CD14-positive monocyte (primary cell): ENCODE data around the gene ZNF503. TPM values are rescaled to one million over a fixed set of nuclear protein-coding genes. Genes with fewer than 3 reads are reported as not detected.

Experiments
- DNase-seq, 3 donors: peaks; one replicate each; pipeline ENCODE4 v3.0.0-alpha.2; 2011 to 2022
- H2AFZ ChIP-seq: 2 replicates; pipeline ENCODE4 v1.6.0; 2012; ENCODE audit warnings: mild to moderate bottlenecking, low read depth, low read length, inconsistent platforms; ENCODE audit not compliant: insufficient read depth, poor library complexity, severe bottlenecking
- H3K27ac ChIP-seq, 2 donors: 1 replicate in 1 of 2; 2 replicates in 1 of 2; pipeline ENCODE4 v1.5.1; 2012 to 2013; ENCODE audit warnings: low read length in 2 of 2, control low read depth in 1 of 2, inconsistent platforms in 1 of 2, low read depth in 1 of 2, mild to moderate bottlenecking in 1 of 2
- H3K27me3 ChIP-seq, 2 donors: one replicate each; pipeline versions ENCODE4 v1.6.0 to v1.6.1; 2011 to 2013; ENCODE audit warnings: low read length in 2 of 2; ENCODE audit not compliant: control insufficient read depth in 2 of 2, insufficient read depth in 2 of 2
- H3K36me3 ChIP-seq, 2 donors: replicated peaks in 1 of 2; 1 replicate in 1 of 2; 2 replicates in 1 of 2; pipeline versions ENCODE4 v1.5.1 to v1.6.1; 2012 to 2013; ENCODE audit warnings: low read length in 2 of 2, control low read depth in 1 of 2, inconsistent platforms in 1 of 2, mild to moderate bottlenecking in 1 of 2; ENCODE audit not compliant: insufficient read depth in 2 of 2, control insufficient read depth in 1 of 2
- H3K4me1 ChIP-seq, 2 donors: 1 replicate in 1 of 2; 2 replicates in 1 of 2; pipeline versions ENCODE4 v1.5.1 to v1.6.1; 2012 to 2013; ENCODE audit warnings: low read length in 2 of 2, control low read depth in 1 of 2, inconsistent platforms in 1 of 2, mild to moderate bottlenecking in 1 of 2, moderate library complexity in 1 of 2; ENCODE audit not compliant: insufficient read depth in 2 of 2, control insufficient read depth in 1 of 2
- H3K4me2 ChIP-seq: replicated peaks from 2 replicates; pipeline ENCODE3; 2012; ENCODE audit warnings: low read length, moderate library complexity, mild to moderate bottlenecking; ENCODE audit not compliant: poor library complexity, severe bottlenecking; ENCODE audit errors: extremely low read depth
- H3K4me3 ChIP-seq, 3 experiments: fragments of 200-600 bp in 1 of 3; sonication (generic) in 1 of 3; replicated peaks in 1 of 3; 1 replicate in 2 of 3; 2 replicates in 1 of 3; pipeline ENCODE4 v1.5.1; 2011 to 2013; ENCODE audit warnings: low read length in 3 of 3, mild to moderate bottlenecking in 3 of 3, control low read depth in 2 of 3, low read depth in 2 of 3, inconsistent platforms in 1 of 3, moderate library complexity in 1 of 3
- H3K79me2 ChIP-seq: 2 replicates; pipeline ENCODE4 v1.6.0; 2012; ENCODE audit warnings: mild to moderate bottlenecking, control low read depth, inconsistent platforms, low read length, moderate library complexity; ENCODE audit not compliant: insufficient read depth
- H3K9ac ChIP-seq: 2 replicates; pipeline ENCODE4 v1.6.0; 2017; ENCODE audit warnings: low read length, mild to moderate bottlenecking; ENCODE audit not compliant: insufficient read depth, poor library complexity, severe bottlenecking
- H3K9me3 ChIP-seq, 2 donors: replicated peaks in 1 of 2; 1 replicate in 1 of 2; 2 replicates in 1 of 2; pipeline versions ENCODE4 v1.5.1 to v1.6.1; 2012 to 2013; ENCODE audit warnings: low read length in 2 of 2, control low read depth in 1 of 2; ENCODE audit not compliant: control insufficient read depth in 1 of 2, insufficient read depth in 1 of 2
- H4K20me1 ChIP-seq: 2 replicates; pipeline ENCODE4 v1.6.0; 2012; ENCODE audit warnings: mild to moderate bottlenecking, low read length, control low read depth, moderate library complexity; ENCODE audit not compliant: insufficient read depth
- H3K27ac Mint-ChIP-seq, 7 donors: one replicate each; pipeline ENCODE4 v1.8.0; 2020; ENCODE audit warnings: mild to moderate bottlenecking in 7 of 7, mixed read lengths in 7 of 7, moderate library complexity in 6 of 7, inconsistent platforms in 2 of 7
- H3K27me3 Mint-ChIP-seq, 3 donors: one replicate each; pipeline ENCODE4 v1.8.0; 2021 to 2022; ENCODE audit warnings: low read depth in 3 of 3, mild to moderate bottlenecking in 3 of 3, mixed read lengths in 3 of 3, moderate library complexity in 3 of 3, inconsistent platforms in 1 of 3
- H3K36me3 Mint-ChIP-seq, 2 donors: one replicate each; pipeline ENCODE4 v1.8.0; 2020; ENCODE audit warnings: mixed read lengths in 2 of 2, inconsistent platforms in 1 of 2, mild to moderate bottlenecking in 1 of 2
- H3K4me1 Mint-ChIP-seq: one replicate; pipeline ENCODE4 v1.8.0; 2020; ENCODE audit warnings: mild to moderate bottlenecking, mixed read lengths
- H3K4me3 Mint-ChIP-seq, 2 donors: one replicate each; pipeline ENCODE4 v1.8.0; 2020; ENCODE audit warnings: mild to moderate bottlenecking in 2 of 2, mixed read lengths in 2 of 2, moderate library complexity in 1 of 2
- H3K9me3 Mint-ChIP-seq, 7 donors: one replicate each; pipeline ENCODE4 v1.8.0; 2020 to 2022; ENCODE audit warnings: mixed read lengths in 7 of 7, mild to moderate bottlenecking in 6 of 7, moderate library complexity in 6 of 7, inconsistent platforms in 2 of 7
- whole genome bisulfite sequencing: methylation state at CpG from one replicate; pipeline ENCODE4 v1.1.5; 2013; ENCODE audit warnings: missing lambda C conversion rate; ENCODE audit not compliant: insufficient coverage; 5-methylcytosine and 5-hydroxymethylcytosine counted together
- intact Hi-C, 2 donors: fragments of 100-400 bp; cut with micrococcal nuclease; formaldehyde crosslinking; loops; one replicate each; pipeline versions ENCODE4 v1.15.0 to v1.15.1; 2023
- polyA plus RNA-seq, 3 donors: library from polyadenylated mRNA; depleted of rRNA in 1 of 3; unstranded in 2 of 3; stranded (reverse) in 1 of 3; fragments of 300-500 nt in 2 of 3; fragments of >200 nt in 1 of 3; fragmentation: Illumina TruSeq in 2 of 3; gene quantifications; 1 replicate in 2 of 3; 2 replicates in 1 of 3; pipeline ENCODE4 v1.2.3, GENCODE V29; 2012 to 2021
- TF ChIP-seq, protein P1 (sequence below): fragments of 200-600 bp; IDR thresholded peaks from one replicate; pipeline ENCODE4 v1.8.0; 2022; ENCODE audit warnings: antibody characterized with exemption, mild to moderate bottlenecking

Gene ZNF503
- polyA plus RNA-seq, 3 donors: 0.65 to 7.2 (median 1.3) TPM

DNA sequence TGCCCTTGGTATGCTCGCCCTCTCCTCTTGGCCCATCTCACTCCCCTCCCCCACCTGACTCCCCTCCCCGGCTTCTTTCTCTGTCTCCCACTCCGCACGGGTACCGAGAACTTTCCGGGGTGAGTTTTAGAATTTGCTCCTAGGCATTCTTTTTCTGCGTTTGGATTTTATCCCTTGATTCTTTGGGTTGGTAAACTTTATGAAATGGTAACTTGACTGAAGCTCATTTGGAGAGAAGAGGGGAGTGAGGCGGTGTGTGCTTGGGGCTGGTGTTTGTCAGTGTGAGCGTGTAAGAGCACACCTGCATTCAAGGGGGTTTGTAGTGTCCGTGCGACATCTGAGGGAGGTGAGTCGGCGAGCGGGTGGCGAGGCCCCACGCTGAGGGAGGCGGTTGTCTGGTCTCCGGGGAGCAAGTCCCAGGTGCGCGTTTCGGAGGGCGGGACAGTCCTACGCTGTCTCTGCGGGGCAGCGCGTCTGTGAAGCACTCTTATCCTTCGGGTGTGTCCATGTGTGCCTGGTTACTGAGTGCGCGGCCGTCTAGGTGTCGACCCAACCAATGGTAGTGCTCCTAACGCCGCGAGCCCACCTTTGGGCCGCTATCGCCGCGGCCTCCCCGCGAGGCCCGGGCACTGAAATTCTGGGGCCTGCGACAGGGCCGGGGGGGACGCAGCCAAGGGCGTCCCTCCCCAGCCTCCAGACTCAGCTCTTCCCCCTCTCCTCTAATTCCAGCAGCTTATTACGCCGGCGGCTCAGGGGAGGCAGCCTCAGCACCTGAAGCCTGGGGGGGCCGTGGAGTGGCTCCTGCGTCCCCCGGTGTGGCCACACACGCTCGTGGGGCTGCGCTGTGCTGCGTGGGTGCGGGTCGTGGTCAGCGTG is 2.6 kb upstream of the ZNF503 start:
- Mint-ChIP-seq H3K27me3 (peaks cover 47 to 67% (median 54%) of the 10 kb centered on the region in 3 donors), H3K4me3 (peak overlapping the region; percentile 97 to 98), H3K9me3 (peaks cover 0 to 22% (median 17%) of the 10 kb centered on the region in 7 donors), H3K36me3 (peaks cover 17 to 18% of the 10 kb centered on the region in 2 donors), H3K27ac (peak overlapping the region in 2 of 7 donors; percentile 25 to 66), H3K4me1 (peaks cover 48% of the 10 kb centered on the region)
- Histone ChIP-seq H3K36me3 (peaks cover 0 to 1% of the 10 kb centered on the region in 2 donors), H3K4me3 (peak overlapping the region in 1 of 3 experiments; percentile 100), H3K27ac (no peak overlapping the region), H3K4me2 (peak overlapping the region; percentile 98), H3K27me3 (peaks cover 42 to 52% of the 10 kb centered on the region in 2 donors), H3K79me2 (peaks cover 10% of the 10 kb centered on the region), H2AFZ (peak overlapping the region; percentile 85), H3K4me1 (peaks cover 55 to 77% of the 10 kb centered on the region in 2 donors), H4K20me1 (peaks cover 32% of the 10 kb centered on the region), H3K9ac (no peak overlapping the region), H3K9me3 (peaks cover 0 to 19% of the 10 kb centered on the region in 2 donors)
- 1% methylated on average over 56 of the region's 58 CpGs for WGBS
- TF ChIP-seq, protein P1, sequence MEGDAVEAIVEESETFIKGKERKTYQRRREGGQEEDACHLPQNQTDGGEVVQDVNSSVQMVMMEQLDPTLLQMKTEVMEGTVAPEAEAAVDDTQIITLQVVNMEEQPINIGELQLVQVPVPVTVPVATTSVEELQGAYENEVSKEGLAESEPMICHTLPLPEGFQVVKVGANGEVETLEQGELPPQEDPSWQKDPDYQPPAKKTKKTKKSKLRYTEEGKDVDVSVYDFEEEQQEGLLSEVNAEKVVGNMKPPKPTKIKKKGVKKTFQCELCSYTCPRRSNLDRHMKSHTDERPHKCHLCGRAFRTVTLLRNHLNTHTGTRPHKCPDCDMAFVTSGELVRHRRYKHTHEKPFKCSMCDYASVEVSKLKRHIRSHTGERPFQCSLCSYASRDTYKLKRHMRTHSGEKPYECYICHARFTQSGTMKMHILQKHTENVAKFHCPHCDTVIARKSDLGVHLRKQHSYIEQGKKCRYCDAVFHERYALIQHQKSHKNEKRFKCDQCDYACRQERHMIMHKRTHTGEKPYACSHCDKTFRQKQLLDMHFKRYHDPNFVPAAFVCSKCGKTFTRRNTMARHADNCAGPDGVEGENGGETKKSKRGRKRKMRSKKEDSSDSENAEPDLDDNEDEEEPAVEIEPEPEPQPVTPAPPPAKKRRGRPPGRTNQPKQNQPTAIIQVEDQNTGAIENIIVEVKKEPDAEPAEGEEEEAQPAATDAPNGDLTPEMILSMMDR: no peak
- intact Hi-C loops: loop anchor here (2.0 to 10.0 kb wide), 6 partner anchors 123 to 633 kb away; no protein-coding TSS in a partner anchor
- DNase-seq: no peak

DNA sequence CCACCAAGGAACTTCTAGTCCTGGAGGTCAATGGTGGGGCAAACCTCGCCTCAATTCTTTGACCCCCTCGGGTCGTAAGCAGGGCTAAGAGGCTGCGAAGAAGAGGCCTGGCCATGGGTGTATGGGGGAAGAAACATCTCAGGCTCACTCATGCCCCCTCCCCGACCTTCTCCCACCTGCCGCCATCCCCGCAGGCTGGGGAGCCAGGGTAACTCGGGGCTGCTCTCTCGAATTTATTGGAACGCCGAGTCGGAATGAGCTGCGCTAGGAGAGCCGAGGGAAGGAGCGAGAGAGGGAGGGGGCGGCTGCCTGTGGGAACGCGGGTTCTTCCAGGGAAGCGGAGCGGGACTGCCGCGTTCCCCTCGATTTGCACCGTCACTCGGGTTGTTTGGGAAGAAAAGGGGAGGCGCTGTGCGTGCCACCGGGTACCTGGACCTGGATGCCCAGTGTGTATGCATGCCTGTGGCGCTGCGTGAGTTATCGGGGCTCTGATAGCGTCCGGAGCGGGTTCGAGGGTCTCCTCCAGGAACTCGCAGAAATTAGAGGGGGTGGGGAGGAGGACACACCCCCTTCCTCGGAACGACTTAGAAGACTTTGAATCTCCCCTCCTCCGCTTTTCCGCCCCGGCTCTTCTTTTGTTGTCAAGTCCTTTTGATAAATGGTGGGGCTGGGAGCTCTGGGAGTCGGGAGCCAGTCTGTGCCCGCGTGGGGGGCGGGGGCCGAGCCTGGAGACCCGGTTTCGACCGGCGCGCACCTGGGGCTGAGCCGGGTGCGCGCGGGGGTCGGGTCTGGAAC is 1.8 kb upstream of the ZNF503 start:
- Histone ChIP-seq H3K4me1 (peaks cover 46 to 69% of the 10 kb centered on the region in 2 donors), H3K9me3 (peaks cover 0 to 19% of the 10 kb centered on the region in 2 donors), H3K9ac (peak overlapping the region; percentile 74), H3K4me2 (peak overlapping the region; percentile 98), H2AFZ (peak overlapping the region; percentile 85), H3K4me3 (peak overlapping the region; percentile 81 to 100 (median 83)), H3K27ac (no peak overlapping the region), H3K79me2 (peaks cover 13% of the 10 kb centered on the region), H3K27me3 (peaks cover 42 to 54% of the 10 kb centered on the region in 2 donors), H3K36me3 (peaks cover 2 to 10% of the 10 kb centered on the region in 2 donors), H4K20me1 (peaks cover 40% of the 10 kb centered on the region)
- WGBS: 0% methylated on average over 27 of the region's 56 CpGs
- Mint-ChIP-seq H3K9me3 (peaks cover 0 to 23% (median 17%) of the 10 kb centered on the region in 7 donors), H3K27ac (peak overlapping the region in 5 of 7 donors; percentile 26 to 79 (median 52)), H3K4me3 (peak overlapping the region; percentile 97 to 98), H3K27me3 (peaks cover 48 to 66% (median 55%) of the 10 kb centered on the region in 3 donors), H3K4me1 (peaks cover 45% of the 10 kb centered on the region), H3K36me3 (peaks cover 21 to 26% of the 10 kb centered on the region in 2 donors)
- intact Hi-C loops: loop anchor here (2.0 to 10.0 kb wide), 6 partner anchors 124 to 634 kb away; no protein-coding TSS in a partner anchor
- peak in 1 of 3 donors; percentile 27 for DNase-seq
- TF ChIP-seq, protein P1: no peak
